Prostate gland (tissue), 2 donors: ENCODE results near the gene BFSP1.

Experiments
- POLR2A ChIP-seq: fragments of 450-650 bp; IDR thresholded peaks from one replicate; pipeline ENCODE4 v1.6.1; 2016; ENCODE audit warnings: antibody characterized with exemption, mild to moderate bottlenecking
- POLR2AphosphoS5 ChIP-seq: sonication (generic); formaldehyde crosslinking; IDR thresholded peaks from one replicate; pipeline ENCODE4 v1.6.1; 2017; ENCODE audit warnings: antibody characterized with exemption
- TF ChIP-seq, protein P1 (sequence below), 4 experiments: fragments of 200-600 bp in 2 of 4; fragments of 450-650 bp in 2 of 4; sonication (generic) in 2 of 4; IDR thresholded peaks; 1 replicate in 3 of 4; 2 replicates in 1 of 4; pipeline ENCODE4 v1.5.1; 2016 to 2019; ENCODE audit warnings: antibody characterized with exemption in 4 of 4, mild to moderate bottlenecking in 2 of 4, moderate library complexity in 2 of 4

DNA sequence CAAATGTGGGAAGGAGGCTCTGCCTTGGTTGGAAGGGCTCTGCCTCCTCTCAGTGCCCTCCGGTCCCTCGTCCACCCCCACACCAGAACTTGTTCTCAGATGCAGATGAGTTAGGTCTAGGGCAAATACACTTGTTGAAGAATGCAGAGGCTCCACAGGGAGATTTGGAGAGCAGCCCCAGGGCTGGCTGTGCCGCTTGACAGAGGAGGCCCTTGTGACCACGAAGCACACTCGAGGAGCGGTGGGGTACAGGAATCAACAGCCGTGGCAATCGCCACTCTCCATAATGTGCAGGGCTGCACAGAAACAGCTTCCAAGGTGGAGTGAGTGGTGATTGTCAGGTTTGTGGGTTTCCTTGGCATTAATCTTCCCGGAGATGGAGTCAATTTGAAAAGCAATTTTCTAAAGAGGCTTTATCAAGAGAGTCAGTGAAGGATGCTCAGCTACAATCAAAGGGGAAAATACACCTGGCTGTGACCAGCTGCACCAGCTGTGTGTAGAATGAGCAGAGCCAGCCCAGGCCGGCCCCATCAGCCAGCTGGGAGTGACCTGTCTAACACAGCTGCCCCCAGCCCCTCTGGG, 59.5 kb downstream of the BFSP1 start:
- TF ChIP-seq, protein P1, sequence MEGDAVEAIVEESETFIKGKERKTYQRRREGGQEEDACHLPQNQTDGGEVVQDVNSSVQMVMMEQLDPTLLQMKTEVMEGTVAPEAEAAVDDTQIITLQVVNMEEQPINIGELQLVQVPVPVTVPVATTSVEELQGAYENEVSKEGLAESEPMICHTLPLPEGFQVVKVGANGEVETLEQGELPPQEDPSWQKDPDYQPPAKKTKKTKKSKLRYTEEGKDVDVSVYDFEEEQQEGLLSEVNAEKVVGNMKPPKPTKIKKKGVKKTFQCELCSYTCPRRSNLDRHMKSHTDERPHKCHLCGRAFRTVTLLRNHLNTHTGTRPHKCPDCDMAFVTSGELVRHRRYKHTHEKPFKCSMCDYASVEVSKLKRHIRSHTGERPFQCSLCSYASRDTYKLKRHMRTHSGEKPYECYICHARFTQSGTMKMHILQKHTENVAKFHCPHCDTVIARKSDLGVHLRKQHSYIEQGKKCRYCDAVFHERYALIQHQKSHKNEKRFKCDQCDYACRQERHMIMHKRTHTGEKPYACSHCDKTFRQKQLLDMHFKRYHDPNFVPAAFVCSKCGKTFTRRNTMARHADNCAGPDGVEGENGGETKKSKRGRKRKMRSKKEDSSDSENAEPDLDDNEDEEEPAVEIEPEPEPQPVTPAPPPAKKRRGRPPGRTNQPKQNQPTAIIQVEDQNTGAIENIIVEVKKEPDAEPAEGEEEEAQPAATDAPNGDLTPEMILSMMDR (IDR thresholded peaks at IDR 0.05): no peak
- no peak for TF ChIP-seq POLR2AphosphoS5
- no peak for TF ChIP-seq POLR2A
